HG02943 (cell line): ENCODE results near the gene COL15A1.
"Not testable (repeated sequence)": the region's sequence is repeated elsewhere in the genome, so short reads cannot be mapped to it uniquely, and the experiment has no call there.

Source experiments
- ATAC-seq: cut with Tn5 transposase; IDR thresholded peaks from one replicate; pipeline ENCODE4 v1.9.1; 2021; ENCODE audit warnings: mild to moderate bottlenecking, low read depth, moderate library complexity; ENCODE audit not compliant: unreplicated experiment

The COL15A1 gene

DNA sequence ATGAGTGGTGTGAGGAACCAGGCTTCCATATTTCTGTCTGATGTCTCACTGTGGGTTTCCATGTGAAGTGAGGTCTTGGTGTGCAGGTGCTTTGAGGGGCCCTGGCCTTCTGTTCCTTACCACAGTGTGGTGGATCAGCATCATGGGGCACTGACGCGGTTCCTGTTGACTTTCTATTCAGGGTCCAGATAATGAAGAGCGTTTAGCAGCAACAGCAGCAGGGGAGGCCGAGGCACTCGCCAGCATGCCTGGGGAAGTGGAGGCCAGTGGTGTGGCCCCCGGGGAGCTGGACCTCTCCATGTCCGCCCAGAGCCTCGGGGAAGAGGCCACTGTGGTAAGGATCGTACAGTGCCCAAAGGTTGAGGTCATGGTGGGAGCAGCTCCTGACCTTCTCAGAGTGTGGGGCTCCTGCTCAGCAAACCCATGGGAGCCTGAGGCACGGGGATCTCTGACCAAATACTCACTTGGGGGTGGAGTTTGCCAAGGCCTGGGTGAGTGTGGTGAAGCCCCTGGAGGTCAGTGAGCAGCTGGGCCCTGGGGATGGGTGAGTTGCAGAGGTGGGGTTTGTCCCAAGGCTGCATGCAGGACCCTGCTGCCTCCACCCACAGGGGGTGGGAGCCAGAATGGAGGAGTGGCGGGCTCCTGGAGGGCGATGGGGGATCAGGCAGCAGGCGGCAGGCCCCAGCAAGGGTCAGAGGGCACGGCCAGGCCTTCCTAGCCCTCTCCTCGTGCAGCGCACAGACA, 61.2 kb downstream of the COL15A1 start:
- ATAC-seq: no peak

- ATAC-seq: no peak
Observed at GRCh38 chr9:99005651-99006050, 61.9 kb downstream of the COL15A1 start.

DNA sequence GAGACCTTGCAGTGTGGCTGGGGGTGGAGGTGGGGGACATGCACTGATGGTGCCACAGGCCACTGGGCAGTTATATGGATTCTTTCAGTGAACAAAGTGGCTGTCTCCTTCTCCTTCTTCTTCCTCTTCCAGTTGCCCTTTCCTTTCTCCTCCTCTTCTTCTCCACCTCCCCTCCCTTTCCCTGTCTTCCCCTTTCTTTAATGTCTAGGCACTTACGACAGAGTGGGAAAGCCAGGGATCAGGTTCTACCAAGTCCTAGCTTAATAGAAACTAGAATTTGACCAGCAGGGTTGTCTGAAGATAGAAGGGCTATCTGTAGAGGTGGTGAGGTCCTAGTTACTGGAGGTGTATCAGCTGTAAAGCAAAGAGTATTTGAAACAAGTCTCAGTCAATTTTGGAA, 62.8 kb downstream of the COL15A1 start:
- no peak for ATAC-seq

GRCh38 chr9:99006979-99007378, 63.3 kb downstream of the COL15A1 start:
- ATAC-seq: no peak

GRCh38 chr9:99008203-99008602, 64.5 kb downstream of the COL15A1 start:
- ATAC-seq: no peak

DNA sequence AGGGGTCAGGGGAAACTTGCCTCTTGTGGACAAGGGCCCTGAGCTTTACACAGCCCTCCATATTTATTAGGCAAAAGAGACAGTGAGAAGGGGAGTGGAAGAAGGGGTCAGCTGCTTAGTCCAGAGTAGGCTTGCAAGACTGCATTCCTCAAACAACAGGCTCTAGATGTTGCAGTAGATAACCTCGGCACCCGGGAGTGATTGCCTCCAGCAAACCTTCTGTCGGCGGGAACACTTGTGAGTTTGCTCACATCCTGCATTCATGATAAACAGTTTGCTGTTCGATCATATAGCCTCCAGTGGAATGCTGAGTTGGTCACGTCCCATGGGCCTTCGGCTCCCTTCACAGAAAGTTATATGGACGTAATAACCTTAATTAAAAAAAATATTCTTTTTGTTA, 66.7 kb downstream of the COL15A1 start:
- ATAC-seq: not testable (repeated sequence)

DNA sequence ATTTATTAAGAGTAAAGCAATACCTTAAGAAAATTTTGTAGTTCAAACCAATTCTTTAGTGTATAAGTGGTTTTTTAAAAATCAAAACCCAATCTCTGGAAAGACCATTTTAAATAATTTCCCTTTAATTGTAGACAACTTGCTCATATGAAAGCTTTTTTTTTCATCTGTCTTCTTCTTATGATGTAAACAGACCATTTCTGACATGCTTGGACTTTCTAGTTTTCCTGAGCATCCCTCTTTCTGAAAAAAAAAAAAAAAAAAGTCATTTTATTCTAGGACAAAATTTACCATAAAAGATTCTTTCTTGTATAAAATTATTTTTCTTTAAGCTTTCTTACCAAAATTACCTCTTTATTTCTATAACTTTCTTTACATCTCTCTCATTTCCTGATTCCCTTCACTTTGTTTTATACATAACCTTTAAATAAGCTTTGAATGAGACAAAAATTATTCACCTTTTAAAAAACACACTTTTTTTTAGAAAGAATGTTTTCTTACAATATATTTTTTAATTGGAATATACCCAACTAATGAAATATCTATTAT, 67.5 kb downstream of the COL15A1 start:
- no peak for ATAC-seq

GRCh38 chr9:99012957-99013512, 69.3 kb downstream of the COL15A1 start:
- no peak for ATAC-seq

DNA sequence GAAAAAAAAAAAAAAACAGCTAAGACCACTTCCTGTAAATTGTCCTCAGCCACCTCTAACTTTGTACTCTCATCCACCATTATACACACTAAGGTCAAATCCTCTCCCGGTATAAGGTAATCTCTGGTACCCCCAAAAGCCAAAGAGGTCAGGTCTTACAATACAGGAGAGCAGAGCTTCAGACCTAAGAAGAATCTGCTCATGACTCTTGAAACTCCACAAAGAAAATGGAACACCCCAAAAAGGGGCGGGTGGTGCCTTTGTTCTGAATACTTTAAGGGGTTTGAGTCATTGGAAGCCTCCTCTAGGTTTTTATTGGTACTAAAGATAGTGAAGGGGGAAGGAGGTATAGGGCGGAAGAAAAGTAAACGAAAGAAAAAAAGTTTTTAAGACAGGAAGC, 69.8 kb downstream of the COL15A1 start:
- no peak for ATAC-seq

DNA sequence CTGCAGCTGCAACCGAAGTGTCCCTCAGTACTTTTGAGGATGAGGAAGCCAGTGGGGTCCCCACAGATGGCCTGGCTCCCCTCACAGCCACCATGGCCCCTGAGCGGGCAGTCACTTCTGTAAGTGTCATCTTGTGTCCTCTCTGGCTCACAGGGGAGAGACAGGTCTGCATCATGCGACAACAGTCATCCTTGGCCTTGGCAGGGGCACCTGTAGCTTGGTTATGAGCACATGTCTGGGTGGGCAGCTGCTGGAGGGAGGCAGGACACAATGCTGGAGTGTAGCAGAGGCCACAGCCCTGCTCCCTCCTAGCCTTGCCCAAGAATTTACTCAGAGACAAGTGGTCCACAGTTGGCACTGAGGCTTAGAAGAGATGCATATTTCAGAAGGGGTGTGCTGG, 71.7 kb downstream of the COL15A1 start:
- ATAC-seq: no peak

DNA sequence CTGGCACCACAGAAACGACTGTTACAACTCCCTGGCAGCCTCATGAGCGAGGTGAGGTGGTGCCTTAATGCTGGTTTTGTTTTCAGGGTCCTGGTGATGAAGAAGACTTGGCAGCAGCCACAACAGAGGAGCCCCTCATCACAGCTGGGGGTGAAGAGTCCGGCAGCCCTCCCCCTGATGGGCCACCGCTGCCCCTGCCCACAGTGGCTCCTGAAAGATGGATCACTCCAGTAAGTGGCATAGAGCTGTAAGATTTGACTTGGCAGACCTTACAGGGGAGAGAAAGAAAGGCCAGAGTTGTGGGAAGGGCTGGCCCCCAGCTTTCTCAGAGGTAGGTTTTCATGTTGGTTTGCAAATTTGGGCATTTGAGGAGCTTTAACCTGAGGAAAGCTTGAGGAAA, 72.2 kb downstream of the COL15A1 start:
- no peak for ATAC-seq

GRCh38 chr9:99016681-99017387, 73.1 kb downstream of the COL15A1 start:
- no peak for ATAC-seq

GRCh38 chr9:99018653-99019052, 74.9 kb downstream of the COL15A1 start:
- no peak for ATAC-seq

- no peak for ATAC-seq
Observed at GRCh38 chr9:99019510-99020331, 76.0 kb downstream of the COL15A1 start.

GRCh38 chr9:99020786-99021436, 77.2 kb downstream of the COL15A1 start:
- ATAC-seq: no peak

DNA sequence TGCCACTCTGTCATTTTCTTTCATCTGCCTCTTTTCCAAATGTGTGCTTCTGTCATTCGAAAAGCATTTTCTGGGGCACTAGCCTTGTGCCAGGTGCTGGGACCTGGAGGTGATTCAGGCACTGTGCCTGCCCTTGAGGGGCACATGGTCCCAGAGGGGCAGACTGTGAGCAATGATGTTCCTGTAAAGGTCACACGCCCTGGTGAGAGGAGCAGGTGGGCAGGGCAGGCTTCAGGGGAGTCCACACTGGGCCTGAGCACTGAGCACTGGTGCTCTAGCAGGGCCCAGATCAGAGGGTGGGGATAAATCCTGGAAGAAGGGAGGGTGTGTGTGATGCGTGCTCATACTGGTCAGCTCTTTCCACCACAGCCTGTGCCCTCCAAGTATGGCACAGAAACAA, 77.8 kb downstream of the COL15A1 start:
- ATAC-seq: no peak

GRCh38 chr9:99023231-99023630, 79.5 kb downstream of the COL15A1 start:
- ATAC-seq: no peak

- ATAC-seq: no peak
Observed at GRCh38 chr9:99023831-99024230, 80.1 kb downstream of the COL15A1 start.

- no peak for ATAC-seq
Observed at GRCh38 chr9:99024959-99025358, 81.3 kb downstream of the COL15A1 start.

DNA sequence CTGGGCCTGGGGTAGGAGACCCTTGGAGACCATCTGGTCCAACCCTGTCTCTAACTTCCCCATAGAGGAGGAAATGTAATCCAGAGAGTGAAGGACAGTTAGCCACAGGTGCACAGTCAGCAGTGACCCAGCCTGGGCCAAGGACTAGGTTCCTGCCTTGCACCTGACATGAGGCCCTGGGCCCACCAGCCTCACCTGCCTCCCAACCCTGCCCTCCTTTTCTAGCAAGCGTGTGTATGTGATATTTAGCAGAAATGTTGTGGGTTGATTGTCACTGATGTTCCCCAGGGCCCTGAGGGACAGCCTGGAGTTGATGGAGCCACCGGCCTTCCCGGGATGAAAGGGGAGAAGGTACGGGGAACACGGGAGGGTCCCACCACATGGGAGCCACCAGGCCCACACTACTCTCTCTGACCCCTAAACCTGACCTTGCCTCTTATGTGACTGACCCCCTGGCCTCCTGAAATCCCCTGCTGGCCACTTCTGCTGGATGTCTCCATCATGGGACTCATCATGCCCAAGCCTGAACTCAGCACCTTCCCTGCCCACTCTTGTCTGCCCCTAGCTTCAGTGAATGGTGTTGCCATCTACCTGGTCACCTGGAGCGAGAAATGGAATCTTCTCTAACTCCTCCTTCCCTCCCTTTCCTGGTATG, 82.0 kb downstream of the COL15A1 start:
- ATAC-seq: no peak
